Coronary artery (tissue), 2 donors: ENCODE measurements around the gene CCDC14.
"Not testable (repeated sequence)": the region's sequence is repeated elsewhere in the genome, so short reads cannot be mapped to it uniquely, and the experiment has no call there.

Experiments used
- DNase-seq: peaks from one replicate; pipeline ENCODE4 v3.0.0-alpha.2; 2017; ENCODE audit warnings: low spot score
- H3K27ac ChIP-seq, 2 donors: fragments of 200-600 bp; sonication (generic); one replicate each; pipeline ENCODE4 v1.5.1; 2016 to 2019
- H3K4me3 ChIP-seq: fragments of 200-600 bp; sonication (generic); 2 replicates; pipeline ENCODE4 v1.5.1; 2016; ENCODE audit warnings: mild to moderate bottlenecking, moderate library complexity
- TF ChIP-seq, protein P1 (sequence below): fragments of 200-600 bp; sonication (generic); IDR thresholded peaks from one replicate; pipeline ENCODE4 v1.5.1; 2019; ENCODE audit warnings: antibody characterized with exemption

CCDC14 gene

GRCh38 chr3:123960781-123961507, at the start of gene CCDC14:
CCDC14 (minus strand) TSS chr3:123961229; CDS start chr3:123961173, 56 bp downstream.
- TF ChIP-seq, protein P1, sequence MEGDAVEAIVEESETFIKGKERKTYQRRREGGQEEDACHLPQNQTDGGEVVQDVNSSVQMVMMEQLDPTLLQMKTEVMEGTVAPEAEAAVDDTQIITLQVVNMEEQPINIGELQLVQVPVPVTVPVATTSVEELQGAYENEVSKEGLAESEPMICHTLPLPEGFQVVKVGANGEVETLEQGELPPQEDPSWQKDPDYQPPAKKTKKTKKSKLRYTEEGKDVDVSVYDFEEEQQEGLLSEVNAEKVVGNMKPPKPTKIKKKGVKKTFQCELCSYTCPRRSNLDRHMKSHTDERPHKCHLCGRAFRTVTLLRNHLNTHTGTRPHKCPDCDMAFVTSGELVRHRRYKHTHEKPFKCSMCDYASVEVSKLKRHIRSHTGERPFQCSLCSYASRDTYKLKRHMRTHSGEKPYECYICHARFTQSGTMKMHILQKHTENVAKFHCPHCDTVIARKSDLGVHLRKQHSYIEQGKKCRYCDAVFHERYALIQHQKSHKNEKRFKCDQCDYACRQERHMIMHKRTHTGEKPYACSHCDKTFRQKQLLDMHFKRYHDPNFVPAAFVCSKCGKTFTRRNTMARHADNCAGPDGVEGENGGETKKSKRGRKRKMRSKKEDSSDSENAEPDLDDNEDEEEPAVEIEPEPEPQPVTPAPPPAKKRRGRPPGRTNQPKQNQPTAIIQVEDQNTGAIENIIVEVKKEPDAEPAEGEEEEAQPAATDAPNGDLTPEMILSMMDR = no peak
- peak within 1 kb of the TSS; percentile 79 for H3K4me3 ChIP-seq
- H3K27ac ChIP-seq = peak within 1 kb of the TSS; percentile 83 to 86
- peak; percentile 96 for DNase-seq

DNA sequence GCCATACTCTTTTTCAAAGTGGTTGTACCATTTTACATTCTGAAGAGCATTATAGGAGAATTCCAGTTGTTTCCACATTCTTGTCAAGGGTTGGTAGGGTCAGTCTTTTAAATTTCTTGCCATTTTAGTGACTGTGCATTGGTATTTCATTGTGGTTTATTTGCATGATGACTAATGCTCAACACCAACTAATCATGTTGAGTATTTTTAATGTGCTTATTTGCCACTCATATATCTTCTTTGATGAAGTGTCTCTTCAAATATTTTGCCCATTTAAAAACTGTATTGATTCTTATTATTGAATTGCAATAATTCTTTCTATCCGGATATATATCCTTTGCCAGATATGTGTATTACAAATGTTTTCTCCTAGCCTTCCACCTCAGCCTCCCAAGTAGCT, 47.3 kb upstream of the CCDC14 start:
- DNase-seq, H3K4me3 ChIP-seq, H3K27ac ChIP-seq: not testable (repeated sequence)

- no peak overlapping the region for H3K27ac ChIP-seq
- no peak for DNase-seq
- TF ChIP-seq, protein P1 = no peak
- no peak overlapping the region for H3K4me3 ChIP-seq
Measured at GRCh38 chr3:124007186-124007585, 46.2 kb upstream of the CCDC14 start.

DNA sequence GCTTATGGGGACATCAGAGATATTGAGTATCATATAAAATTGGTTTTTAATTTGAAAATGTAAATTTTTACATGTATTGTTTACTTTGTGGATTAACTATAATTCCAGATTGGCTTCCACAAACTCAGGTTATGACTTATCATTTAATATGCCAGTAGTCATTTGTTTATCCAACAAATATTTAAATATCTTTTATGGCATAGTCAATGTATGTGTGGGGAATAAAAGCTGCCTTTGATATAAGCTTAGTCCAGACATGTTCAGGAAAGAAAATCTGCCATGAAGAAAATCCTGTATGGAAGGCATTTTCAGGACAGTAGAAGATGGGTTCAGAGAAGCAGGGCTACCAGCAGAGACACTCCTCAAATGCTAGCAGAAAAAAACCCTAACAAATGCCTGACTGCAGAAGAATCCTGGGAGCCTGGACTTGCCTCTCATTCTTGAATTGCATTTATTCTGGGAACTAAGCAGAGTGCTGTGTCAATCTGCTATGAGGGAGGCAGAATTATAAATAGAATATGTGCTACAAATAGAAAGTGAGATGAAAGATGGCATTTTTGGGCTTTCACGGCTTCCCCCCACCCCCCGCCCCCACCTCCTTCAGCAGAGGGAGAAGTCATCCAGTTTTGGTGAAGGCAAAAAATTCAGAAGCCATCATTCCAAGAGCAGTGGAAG, 41.5 kb upstream of the CCDC14 start:
- not testable (repeated sequence) for DNase-seq, H3K4me3 ChIP-seq
- H3K27ac ChIP-seq = peak overlapping the region; percentile 22 to 27

DNA sequence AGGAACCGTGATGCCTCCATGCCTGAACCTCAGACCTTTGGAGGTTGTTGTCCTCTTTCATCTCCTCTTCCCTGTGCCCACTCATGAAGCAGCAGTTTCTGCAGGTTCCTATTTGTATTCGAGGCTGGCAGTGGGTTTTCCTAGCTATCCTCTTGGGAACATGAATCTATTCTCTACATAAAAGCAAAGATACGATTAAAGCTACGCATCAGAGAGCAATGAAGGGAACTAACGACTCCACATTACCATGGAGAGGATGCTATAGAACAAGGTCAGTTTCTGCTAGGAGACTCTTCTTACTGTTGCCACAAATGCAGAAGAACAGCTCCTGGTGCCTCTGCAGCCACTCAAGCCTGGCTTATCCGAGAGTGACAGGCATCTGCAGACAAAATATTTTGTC, 40.3 kb upstream of the CCDC14 start:
- H3K27ac ChIP-seq = not testable (repeated sequence)

GRCh38 chr3:123997543-123997942, 36.5 kb upstream of the CCDC14 start:
- DNase-seq = no peak
- Histone ChIP-seq H3K4me3 (no peak overlapping the region), H3K27ac (peak overlapping the region; percentile 73 to 78)
- TF ChIP-seq, protein P1 = no peak

More for the DNA sequence above, 40.3 kb upstream of the CCDC14 start:
- not testable (repeated sequence) for DNase-seq, H3K4me3 ChIP-seq

GRCh38 chr3:123993818-123994217, 32.8 kb upstream of the CCDC14 start:
- no peak for DNase-seq
- H3K4me3 ChIP-seq = no peak overlapping the region
- TF ChIP-seq, protein P1 = no peak
- H3K27ac ChIP-seq = no peak overlapping the region

GRCh38 chr3:123991730-123992588, 30.9 kb upstream of the CCDC14 start, which contains the start of gene ROPN1:
ROPN1 (minus strand) TSS chr3:123992124; CDS start chr3:123980481, 11,643 bp downstream.
- peak within 1 kb of the TSS in 1 of 2 donors; percentile 25 for H3K27ac ChIP-seq

More at GRCh38 chr3:123991730-123992588, 30.9 kb upstream of the CCDC14 start, which contains the start of gene ROPN1:
- not testable (repeated sequence) for DNase-seq
- peak within 1 kb of the TSS; percentile 54 for H3K4me3 ChIP-seq
